ENCODE data around the gene INTS12.

DNA sequence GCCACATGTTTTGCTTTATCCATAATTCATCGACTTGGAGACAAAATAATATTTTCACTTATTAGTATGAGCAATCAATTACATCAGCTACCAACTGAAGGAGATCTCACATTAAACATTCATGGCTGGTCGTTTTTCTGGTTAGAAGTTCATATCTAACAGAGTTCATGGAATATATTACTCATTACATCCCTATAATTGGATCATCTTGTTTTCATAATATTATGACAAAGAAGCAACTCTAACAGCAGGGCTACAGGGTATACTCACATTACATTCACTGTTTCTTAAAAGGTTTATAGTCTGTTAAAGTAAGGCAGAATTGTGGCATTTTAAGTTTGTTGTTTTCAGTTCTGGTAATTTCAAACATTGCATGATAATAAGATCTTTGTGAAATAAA lies 33.1 kb upstream of the INTS12 start:
- TF ChIP-seq CSDC2 (CRISPR knock-in tag; IDR thresholded peaks at IDR 0.05) (no peak), ARNTL (CRISPR knock-in tag; IDR thresholded peaks at IDR 0.05; ENCODE audit: borderline replicate concordance, low read depth) (no peak), RARB (CRISPR knock-in tag; IDR thresholded peaks at IDR 0.05) (no peak), TOX (CRISPR knock-in tag; IDR thresholded peaks at IDR 0.05; ENCODE audit: borderline replicate concordance) (no peak), ZFP3 (CRISPR knock-in tag; IDR thresholded peaks at IDR 0.05) (no peak), ZFP30 (CRISPR knock-in tag; IDR thresholded peaks at IDR 0.05) (0 out of 2 replicates have a peak, but pooled peaks have one; percentile 7), ISL1 (CRISPR knock-in tag; IDR thresholded peaks at IDR 0.05) (peak; percentile 50; the same call in 1 of the 2 replicates), ZNF70 (CRISPR knock-in tag; IDR thresholded peaks at IDR 0.05) (no peak)
- TF ChIP-seq, protein P1, sequence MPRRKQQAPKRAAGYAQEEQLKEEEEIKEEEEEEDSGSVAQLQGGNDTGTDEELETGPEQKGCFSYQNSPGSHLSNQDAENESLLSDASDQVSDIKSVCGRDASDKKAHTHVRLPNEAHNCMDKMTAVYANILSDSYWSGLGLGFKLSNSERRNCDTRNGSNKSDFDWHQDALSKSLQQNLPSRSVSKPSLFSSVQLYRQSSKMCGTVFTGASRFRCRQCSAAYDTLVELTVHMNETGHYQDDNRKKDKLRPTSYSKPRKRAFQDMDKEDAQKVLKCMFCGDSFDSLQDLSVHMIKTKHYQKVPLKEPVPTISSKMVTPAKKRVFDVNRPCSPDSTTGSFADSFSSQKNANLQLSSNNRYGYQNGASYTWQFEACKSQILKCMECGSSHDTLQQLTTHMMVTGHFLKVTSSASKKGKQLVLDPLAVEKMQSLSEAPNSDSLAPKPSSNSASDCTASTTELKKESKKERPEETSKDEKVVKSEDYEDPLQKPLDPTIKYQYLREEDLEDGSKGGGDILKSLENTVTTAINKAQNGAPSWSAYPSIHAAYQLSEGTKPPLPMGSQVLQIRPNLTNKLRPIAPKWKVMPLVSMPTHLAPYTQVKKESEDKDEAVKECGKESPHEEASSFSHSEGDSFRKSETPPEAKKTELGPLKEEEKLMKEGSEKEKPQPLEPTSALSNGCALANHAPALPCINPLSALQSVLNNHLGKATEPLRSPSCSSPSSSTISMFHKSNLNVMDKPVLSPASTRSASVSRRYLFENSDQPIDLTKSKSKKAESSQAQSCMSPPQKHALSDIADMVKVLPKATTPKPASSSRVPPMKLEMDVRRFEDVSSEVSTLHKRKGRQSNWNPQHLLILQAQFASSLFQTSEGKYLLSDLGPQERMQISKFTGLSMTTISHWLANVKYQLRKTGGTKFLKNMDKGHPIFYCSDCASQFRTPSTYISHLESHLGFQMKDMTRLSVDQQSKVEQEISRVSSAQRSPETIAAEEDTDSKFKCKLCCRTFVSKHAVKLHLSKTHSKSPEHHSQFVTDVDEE (CRISPR knock-in tag; IDR thresholded peaks at IDR 0.05), result no peak
- TF ChIP-seq, protein P2, sequence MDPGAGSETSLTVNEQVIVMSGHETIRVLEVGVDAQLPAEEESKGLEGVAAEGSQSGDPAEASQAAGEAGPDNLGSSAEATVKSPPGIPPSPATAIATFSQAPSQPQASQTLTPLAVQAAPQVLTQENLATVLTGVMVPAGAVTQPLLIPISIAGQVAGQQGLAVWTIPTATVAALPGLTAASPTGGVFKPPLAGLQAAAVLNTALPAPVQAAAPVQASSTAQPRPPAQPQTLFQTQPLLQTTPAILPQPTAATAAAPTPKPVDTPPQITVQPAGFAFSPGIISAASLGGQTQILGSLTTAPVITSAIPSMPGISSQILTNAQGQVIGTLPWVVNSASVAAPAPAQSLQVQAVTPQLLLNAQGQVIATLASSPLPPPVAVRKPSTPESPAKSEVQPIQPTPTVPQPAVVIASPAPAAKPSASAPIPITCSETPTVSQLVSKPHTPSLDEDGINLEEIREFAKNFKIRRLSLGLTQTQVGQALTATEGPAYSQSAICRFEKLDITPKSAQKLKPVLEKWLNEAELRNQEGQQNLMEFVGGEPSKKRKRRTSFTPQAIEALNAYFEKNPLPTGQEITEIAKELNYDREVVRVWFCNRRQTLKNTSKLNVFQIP (CRISPR knock-in tag; IDR thresholded peaks at IDR 0.05; ENCODE audit: borderline replicate concordance, low read depth), result no peak
- TF ChIP-seq, protein P3, sequence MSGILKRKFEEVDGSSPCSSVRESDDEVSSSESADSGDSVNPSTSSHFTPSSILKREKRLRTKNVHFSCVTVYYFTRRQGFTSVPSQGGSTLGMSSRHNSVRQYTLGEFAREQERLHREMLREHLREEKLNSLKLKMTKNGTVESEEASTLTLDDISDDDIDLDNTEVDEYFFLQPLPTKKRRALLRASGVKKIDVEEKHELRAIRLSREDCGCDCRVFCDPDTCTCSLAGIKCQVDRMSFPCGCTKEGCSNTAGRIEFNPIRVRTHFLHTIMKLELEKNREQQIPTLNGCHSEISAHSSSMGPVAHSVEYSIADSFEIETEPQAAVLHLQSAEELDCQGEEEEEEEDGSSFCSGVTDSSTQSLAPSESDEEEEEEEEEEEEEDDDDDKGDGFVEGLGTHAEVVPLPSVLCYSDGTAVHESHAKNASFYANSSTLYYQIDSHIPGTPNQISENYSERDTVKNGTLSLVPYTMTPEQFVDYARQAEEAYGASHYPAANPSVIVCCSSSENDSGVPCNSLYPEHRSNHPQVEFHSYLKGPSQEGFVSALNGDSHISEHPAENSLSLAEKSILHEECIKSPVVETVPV (CRISPR knock-in tag; IDR thresholded peaks at IDR 0.05), result no peak

All from SK-N-SH treated with all-trans-retinoic acid at 6 μM for 48 hours (cell line).